NCI-H2171 treated with DMSO at 0.1 percent for 48 hours (cell line): ENCODE results near the gene OLR1.
"Not testable (repeated sequence)": the region's sequence is repeated elsewhere in the genome, so short reads cannot be mapped to it uniquely, and the experiment has no call there.

ENCODE experiments used
- DNase-seq: peaks from one replicate; lab custom pipeline; 2025; lab: John Stamatoyannopoulos, UW

OLR1 gene

GRCh38 chr12:10171973-10172728 is at the start of gene OLR1:
OLR1 (minus strand) TSS chr12:10172132; CDS start chr12:10172077, 55 bp downstream.
- DNase-seq, result no peak

- no peak for DNase-seq
Observed at GRCh38 chr12:10220398-10221077, 48.6 kb upstream of the OLR1 start.

- DNase-seq, result no peak
Observed at GRCh38 chr12:10218021-10218420, 46.1 kb upstream of the OLR1 start.

GRCh38 chr12:10215946-10216345 is 44.0 kb upstream of the OLR1 start:
- not testable (repeated sequence) for DNase-seq

GRCh38 chr12:10215436-10215835 is 43.5 kb upstream of the OLR1 start:
- DNase-seq, result no peak

- no peak for DNase-seq
Observed at GRCh38 chr12:10214895-10215267, 42.9 kb upstream of the OLR1 start.

GRCh38 chr12:10214136-10214894 is 42.4 kb upstream of the OLR1 start:
- no peak for DNase-seq

- peak; percentile 7 for DNase-seq
Observed at GRCh38 chr12:10213168-10214135, 41.5 kb upstream of the OLR1 start.

GRCh38 chr12:10212739-10213131 is 40.8 kb upstream of the OLR1 start, which contains the start of gene GABARAPL1:
GABARAPL1 (plus strand) TSS chr12:10212877; CDS start chr12:10213130, 253 bp downstream.
- peak; percentile 47 for DNase-seq

GRCh38 chr12:10211940-10212738 is 40.2 kb upstream of the OLR1 start:
- DNase-seq, result peak; percentile 69

GRCh38 chr12:10211101-10211939 is 39.4 kb upstream of the OLR1 start:
- DNase-seq, result no peak

- no peak for DNase-seq
Observed at GRCh38 chr12:10210225-10210624, 38.3 kb upstream of the OLR1 start.

- no peak for DNase-seq
Observed at GRCh38 chr12:10207136-10207535, 35.2 kb upstream of the OLR1 start.

- no peak for DNase-seq
Observed at GRCh38 chr12:10205220-10205807, 33.4 kb upstream of the OLR1 start.

GRCh38 chr12:10204495-10204894 is 32.6 kb upstream of the OLR1 start:
- DNase-seq, result not testable (repeated sequence)

- no peak for DNase-seq
Observed at GRCh38 chr12:10197879-10198278, 25.9 kb upstream of the OLR1 start.

- no peak for DNase-seq
Observed at GRCh38 chr12:10196210-10196609, 24.3 kb upstream of the OLR1 start.

- DNase-seq, result no peak
Observed at GRCh38 chr12:10194160-10194670, 22.3 kb upstream of the OLR1 start.

- DNase-seq, result no peak
Observed at GRCh38 chr12:10191865-10192264, 19.9 kb upstream of the OLR1 start.
